ENCODE results near the gene CD59.

DNA sequence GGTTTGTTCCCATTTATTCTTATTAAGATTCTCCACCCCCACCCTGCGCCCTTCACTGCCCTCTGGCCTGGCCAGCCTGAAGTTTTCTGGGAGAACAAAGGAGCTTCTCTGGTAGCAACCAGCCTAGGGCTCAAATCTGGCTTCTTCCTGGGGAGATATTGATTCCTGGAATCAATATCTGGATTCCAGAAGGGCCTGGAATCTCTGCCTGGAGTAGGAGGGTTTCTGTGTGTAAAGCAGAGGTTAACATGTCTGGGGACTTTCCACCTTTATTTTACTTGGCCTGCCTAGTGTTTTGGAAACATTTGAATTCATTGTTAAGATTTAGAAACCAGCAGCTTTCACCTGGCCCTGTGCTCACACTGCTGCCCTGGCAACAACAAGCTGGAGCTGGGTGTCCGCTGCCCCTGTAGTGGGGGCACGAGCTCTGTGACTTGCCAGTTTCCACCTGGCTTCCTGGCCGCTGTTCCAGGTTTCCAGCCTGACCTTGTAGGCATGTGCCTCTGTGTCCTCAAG lies 41.1 kb downstream of the CD59 start:
- TF ChIP-seq CTCF (IDR thresholded peaks at IDR 0.05; ENCODE audit: low read depth, low read length) (no peak), POLR2A (IDR thresholded peaks at IDR 0.05; ENCODE audit: extremely low read depth, insufficient read length) (no peak)
- TF ChIP-seq, protein P1, sequence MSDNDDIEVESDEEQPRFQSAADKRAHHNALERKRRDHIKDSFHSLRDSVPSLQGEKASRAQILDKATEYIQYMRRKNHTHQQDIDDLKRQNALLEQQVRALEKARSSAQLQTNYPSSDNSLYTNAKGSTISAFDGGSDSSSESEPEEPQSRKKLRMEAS (IDR thresholded peaks at IDR 0.05; ENCODE audit: low read depth, low read length): no peak

Measured in NB4 (cell line).